Stimulated activated CD4-positive, alpha-beta T cell treated with anti-CD3 and anti-CD28 coated beads, Interleukin-12 subunit alpha, Interleukin-12 subunit beta, amount 100 ng/mL, for 24 hours (primary cell): ENCODE data around the gene ZNF629.

Experiments used
- DNase-seq, 2 experiments: peaks; one replicate each; pipeline ENCODE4 v3.0.0-alpha.2; 2020; ENCODE audit warnings: low read depth in 2 of 2

The ZNF629 gene

GRCh38 chr16:30748634-30749445, 38.2 kb downstream of the ZNF629 start:
- DNase-seq, result no peak

GRCh38 chr16:30747799-30748633, 39.0 kb downstream of the ZNF629 start, which contains the start of gene PHKG2:
Gene PHKG2 (plus strand): TSS chr16:30748425. CDS start chr16:30748821, 396 bp downstream.
- DNase-seq, result peak; percentile 95 to 97

GRCh38 chr16:30747331-30747730, 39.7 kb downstream of the ZNF629 start:
- DNase-seq, result no peak

GRCh38 chr16:30746638-30747175, 40.3 kb downstream of the ZNF629 start:
- DNase-seq, result no peak

- no peak for DNase-seq
Observed at GRCh38 chr16:30745082-30745481, 41.9 kb downstream of the ZNF629 start.

GRCh38 chr16:30744183-30744582, 42.8 kb downstream of the ZNF629 start:
- no peak for DNase-seq

- no peak for DNase-seq
Observed at GRCh38 chr16:30743716-30744115, 43.3 kb downstream of the ZNF629 start.

GRCh38 chr16:30741461-30741914, 45.5 kb downstream of the ZNF629 start:
- no peak for DNase-seq

GRCh38 chr16:30740364-30741251, 46.4 kb downstream of the ZNF629 start:
- no peak for DNase-seq

- no peak for DNase-seq
Observed at GRCh38 chr16:30738984-30739951, 47.7 kb downstream of the ZNF629 start.

- DNase-seq, result no peak
Observed at GRCh38 chr16:30737794-30738648, 49.0 kb downstream of the ZNF629 start.

GRCh38 chr16:30736995-30737793, 49.8 kb downstream of the ZNF629 start:
- DNase-seq, result no peak

- no peak for DNase-seq
Observed at GRCh38 chr16:30731411-30731810, 55.6 kb downstream of the ZNF629 start.

- no peak for DNase-seq
Observed at GRCh38 chr16:30728899-30729672, 57.9 kb downstream of the ZNF629 start.
